ENCODE results near the gene AACS.

Gene AACS

DNA sequence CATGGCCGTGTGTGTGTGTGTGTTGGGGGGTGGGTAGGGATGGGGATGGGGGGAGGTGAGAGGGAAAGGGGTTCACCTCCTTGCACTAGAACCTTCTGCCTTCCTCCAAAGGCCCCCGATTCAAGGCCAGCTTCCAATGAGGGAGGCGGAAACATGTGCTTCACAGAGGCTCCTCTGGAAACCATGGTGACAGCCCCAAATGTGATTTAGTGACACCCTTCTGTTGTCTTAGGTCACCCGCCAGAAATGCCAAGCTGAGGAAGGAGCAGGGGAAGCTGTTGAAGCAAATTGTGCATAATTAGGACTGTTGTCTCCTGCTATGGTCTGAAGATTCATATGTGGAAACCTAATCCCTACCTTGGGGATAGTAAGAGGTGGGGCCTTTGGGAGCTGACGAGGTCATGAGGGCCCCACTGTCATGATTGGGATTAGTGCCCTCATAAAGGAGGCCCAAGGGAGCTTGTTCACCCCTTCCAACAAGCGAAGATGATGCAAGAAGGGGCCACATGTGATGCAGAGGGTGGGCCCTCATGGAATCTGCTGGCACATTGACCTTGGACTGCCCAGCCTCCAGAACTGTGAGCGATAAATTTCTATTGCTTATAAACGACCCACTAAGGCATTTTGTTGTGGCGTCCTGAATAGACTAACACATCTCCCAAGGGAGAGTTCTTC is 95.2 kb downstream of the AACS start:
- Histone ChIP-seq H3K9me3 (ENCODE audit: control insufficient read depth in 2 of 2, low read length in 2 of 2) (no peaks in the 10 kb centered on the region), H3K27ac (ENCODE audit: low read depth in 2 of 2, low read length in 2 of 2) (no peak overlapping the region), H3K4me3 (ENCODE audit: low read length in 2 of 2) (no peak overlapping the region), H3K9ac (ENCODE audit: low read depth in 1 of 2, low read length in 2 of 2) (no peak overlapping the region), H3K36me3 (ENCODE audit: control insufficient read depth in 2 of 2, insufficient read depth in 2 of 2, low read length in 2 of 2) (no peaks in the 10 kb centered on the region), H3K4me1 (ENCODE audit: control insufficient read depth in 2 of 2, insufficient read depth in 2 of 2, low read length in 2 of 2) (no peaks in the 10 kb centered on the region), H3K27me3 (ENCODE audit: control insufficient read depth in 2 of 2, insufficient read depth in 2 of 2, low read length in 2 of 2) (no peaks in the 10 kb centered on the region)

DNA sequence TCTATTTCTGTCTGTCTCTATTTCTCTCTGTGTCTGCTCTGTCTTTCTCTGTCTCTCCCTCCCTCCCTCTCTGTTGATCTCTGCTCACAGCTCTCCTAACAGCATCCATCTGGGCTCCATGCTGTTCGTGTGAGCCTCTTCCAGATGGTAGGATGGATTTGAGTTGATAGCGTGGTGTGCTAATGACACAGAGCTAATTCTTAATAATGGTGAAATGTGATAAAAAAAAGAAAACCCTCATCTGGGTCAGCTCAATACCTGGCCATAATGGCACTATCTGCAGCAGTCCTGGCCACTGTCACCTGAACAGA is 96.4 kb downstream of the AACS start:
- H3K9ac ChIP-seq (ENCODE audit: low read depth in 1 of 2, low read length in 2 of 2): no peak overlapping the region
- H3K4me3 ChIP-seq (ENCODE audit: low read length in 2 of 2): no peak overlapping the region
- H3K9me3 ChIP-seq (ENCODE audit: control insufficient read depth in 2 of 2, low read length in 2 of 2): no peaks in the 10 kb centered on the region
- no peaks in the 10 kb centered on the region for H3K36me3 ChIP-seq (ENCODE audit: control insufficient read depth in 2 of 2, insufficient read depth in 2 of 2, low read length in 2 of 2)
- H3K27ac ChIP-seq (ENCODE audit: low read depth in 2 of 2, low read length in 2 of 2): no peak overlapping the region
- H3K27me3 ChIP-seq (ENCODE audit: control insufficient read depth in 2 of 2, insufficient read depth in 2 of 2, low read length in 2 of 2): peaks cover 0 to 2% of the 10 kb centered on the region in 2 donors
- H3K4me1 ChIP-seq (ENCODE audit: control insufficient read depth in 2 of 2, insufficient read depth in 2 of 2, low read length in 2 of 2): no peaks in the 10 kb centered on the region

- H3K9me3 ChIP-seq (ENCODE audit: control insufficient read depth in 2 of 2, low read length in 2 of 2): no peaks in the 10 kb centered on the region
- no peaks in the 10 kb centered on the region for H3K4me1 ChIP-seq (ENCODE audit: control insufficient read depth in 2 of 2, insufficient read depth in 2 of 2, low read length in 2 of 2)
- no peak overlapping the region for H3K9ac ChIP-seq (ENCODE audit: low read depth in 1 of 2, low read length in 2 of 2)
- H3K36me3 ChIP-seq (ENCODE audit: control insufficient read depth in 2 of 2, insufficient read depth in 2 of 2, low read length in 2 of 2): no peaks in the 10 kb centered on the region
- H3K27ac ChIP-seq (ENCODE audit: low read depth in 2 of 2, low read length in 2 of 2): no peak overlapping the region
- H3K27me3 ChIP-seq (ENCODE audit: control insufficient read depth in 2 of 2, insufficient read depth in 2 of 2, low read length in 2 of 2): peaks cover 0 to 2% of the 10 kb centered on the region in 2 donors
- no peak overlapping the region for H3K4me3 ChIP-seq (ENCODE audit: low read length in 2 of 2)
Measured at GRCh38 chr12:125162489-125163028, 97.3 kb downstream of the AACS start.

GRCh38 chr12:125163148-125163547 is 97.9 kb downstream of the AACS start:
- Histone ChIP-seq H3K27me3 (ENCODE audit: control insufficient read depth in 2 of 2, insufficient read depth in 2 of 2, low read length in 2 of 2) (peaks cover 0 to 4% of the 10 kb centered on the region in 2 donors), H3K36me3 (ENCODE audit: control insufficient read depth in 2 of 2, insufficient read depth in 2 of 2, low read length in 2 of 2) (no peaks in the 10 kb centered on the region), H3K4me1 (ENCODE audit: control insufficient read depth in 2 of 2, insufficient read depth in 2 of 2, low read length in 2 of 2) (no peaks in the 10 kb centered on the region), H3K27ac (ENCODE audit: low read depth in 2 of 2, low read length in 2 of 2) (no peak overlapping the region), H3K4me3 (ENCODE audit: low read length in 2 of 2) (no peak overlapping the region), H3K9ac (ENCODE audit: low read depth in 1 of 2, low read length in 2 of 2) (no peak overlapping the region), H3K9me3 (ENCODE audit: control insufficient read depth in 2 of 2, low read length in 2 of 2) (no peaks in the 10 kb centered on the region)

DNA sequence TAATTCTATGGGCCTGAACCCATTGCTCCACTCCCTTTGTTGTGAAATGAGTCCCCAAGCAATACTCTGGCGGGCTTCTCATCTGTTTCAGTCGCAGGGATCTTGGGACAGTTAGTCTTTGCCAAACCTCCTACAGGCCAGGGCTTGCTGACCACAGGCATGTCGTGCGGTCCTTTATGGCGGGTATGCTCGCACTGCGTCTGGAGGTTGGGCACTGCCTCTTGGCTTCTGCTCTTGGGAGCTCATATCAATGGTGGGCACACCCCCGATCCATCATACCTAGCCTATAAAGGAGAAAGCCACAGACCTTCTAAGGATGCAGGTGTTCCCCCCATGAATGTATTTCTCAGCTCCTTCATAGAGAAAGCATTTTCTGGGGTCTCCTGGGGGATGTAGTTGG is 99.3 kb downstream of the AACS start:
- H3K36me3 ChIP-seq (ENCODE audit: control insufficient read depth in 2 of 2, insufficient read depth in 2 of 2, low read length in 2 of 2): no peaks in the 10 kb centered on the region
- H3K4me1 ChIP-seq (ENCODE audit: control insufficient read depth in 2 of 2, insufficient read depth in 2 of 2, low read length in 2 of 2): no peaks in the 10 kb centered on the region
- H3K9me3 ChIP-seq (ENCODE audit: control insufficient read depth in 2 of 2, low read length in 2 of 2): peaks cover 0 to 2% of the 10 kb centered on the region in 2 donors
- no peak overlapping the region for H3K4me3 ChIP-seq (ENCODE audit: low read length in 2 of 2)
- no peak overlapping the region for H3K9ac ChIP-seq (ENCODE audit: low read depth in 1 of 2, low read length in 2 of 2)
- peaks cover 0 to 4% of the 10 kb centered on the region in 2 donors for H3K27me3 ChIP-seq (ENCODE audit: control insufficient read depth in 2 of 2, insufficient read depth in 2 of 2, low read length in 2 of 2)
- no peak overlapping the region for H3K27ac ChIP-seq (ENCODE audit: low read depth in 2 of 2, low read length in 2 of 2)

DNA sequence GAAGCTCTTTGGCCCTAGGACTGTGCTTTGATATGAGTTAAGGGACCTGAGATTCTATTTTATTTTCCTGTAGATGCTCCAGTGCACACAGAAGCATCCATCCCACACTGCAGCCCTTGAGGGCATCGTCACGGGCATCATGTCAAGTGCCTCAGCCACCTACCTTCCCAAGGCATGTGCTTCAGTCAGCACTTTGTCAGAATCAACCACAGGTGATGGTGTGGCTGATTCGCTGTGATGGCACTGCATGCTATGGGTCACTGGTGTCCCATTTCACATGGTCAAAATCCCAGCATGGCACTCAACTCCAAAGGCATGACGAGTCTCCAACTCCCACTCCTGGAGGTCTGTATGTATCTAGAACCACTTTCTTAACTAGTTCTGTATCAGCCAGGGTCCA is 100.8 kb downstream of the AACS start:
- peaks cover 0 to 2% of the 10 kb centered on the region in 2 donors for H3K9me3 ChIP-seq (ENCODE audit: control insufficient read depth in 2 of 2, low read length in 2 of 2)
- no peak overlapping the region for H3K9ac ChIP-seq (ENCODE audit: low read depth in 1 of 2, low read length in 2 of 2)
- H3K27me3 ChIP-seq (ENCODE audit: control insufficient read depth in 2 of 2, insufficient read depth in 2 of 2, low read length in 2 of 2): peaks cover 0 to 4% of the 10 kb centered on the region in 2 donors
- H3K4me1 ChIP-seq (ENCODE audit: control insufficient read depth in 2 of 2, insufficient read depth in 2 of 2, low read length in 2 of 2): no peaks in the 10 kb centered on the region
- no peaks in the 10 kb centered on the region for H3K36me3 ChIP-seq (ENCODE audit: control insufficient read depth in 2 of 2, insufficient read depth in 2 of 2, low read length in 2 of 2)
- no peak overlapping the region for H3K4me3 ChIP-seq (ENCODE audit: low read length in 2 of 2)
- H3K27ac ChIP-seq (ENCODE audit: low read depth in 2 of 2, low read length in 2 of 2): no peak overlapping the region

- no peak overlapping the region for H3K27ac ChIP-seq (ENCODE audit: low read depth in 2 of 2, low read length in 2 of 2)
- H3K4me3 ChIP-seq (ENCODE audit: low read length in 2 of 2): no peak overlapping the region
- no peaks in the 10 kb centered on the region for H3K36me3 ChIP-seq (ENCODE audit: control insufficient read depth in 2 of 2, insufficient read depth in 2 of 2, low read length in 2 of 2)
- H3K9me3 ChIP-seq (ENCODE audit: control insufficient read depth in 2 of 2, low read length in 2 of 2): peaks cover 0 to 2% of the 10 kb centered on the region in 2 donors
- H3K9ac ChIP-seq (ENCODE audit: low read depth in 1 of 2, low read length in 2 of 2): no peak overlapping the region
- peaks cover 0 to 4% of the 10 kb centered on the region in 2 donors for H3K27me3 ChIP-seq (ENCODE audit: control insufficient read depth in 2 of 2, insufficient read depth in 2 of 2, low read length in 2 of 2)
- no peaks in the 10 kb centered on the region for H3K4me1 ChIP-seq (ENCODE audit: control insufficient read depth in 2 of 2, insufficient read depth in 2 of 2, low read length in 2 of 2)
Measured at GRCh38 chr12:125167658-125168057, 102.4 kb downstream of the AACS start.

- H3K4me1 ChIP-seq (ENCODE audit: control insufficient read depth in 2 of 2, insufficient read depth in 2 of 2, low read length in 2 of 2): no peaks in the 10 kb centered on the region
- H3K4me3 ChIP-seq (ENCODE audit: low read length in 2 of 2): no peak overlapping the region
- H3K27ac ChIP-seq (ENCODE audit: low read depth in 2 of 2, low read length in 2 of 2): no peak overlapping the region
- no peak overlapping the region for H3K9ac ChIP-seq (ENCODE audit: low read depth in 1 of 2, low read length in 2 of 2)
- H3K36me3 ChIP-seq (ENCODE audit: control insufficient read depth in 2 of 2, insufficient read depth in 2 of 2, low read length in 2 of 2): no peaks in the 10 kb centered on the region
- peaks cover 3 to 4% of the 10 kb centered on the region in 2 donors for H3K27me3 ChIP-seq (ENCODE audit: control insufficient read depth in 2 of 2, insufficient read depth in 2 of 2, low read length in 2 of 2)
- peaks cover 0 to 2% of the 10 kb centered on the region in 2 donors for H3K9me3 ChIP-seq (ENCODE audit: control insufficient read depth in 2 of 2, low read length in 2 of 2)
Measured at GRCh38 chr12:125169451-125169850, 104.2 kb downstream of the AACS start.

- Histone ChIP-seq H3K36me3 (ENCODE audit: control insufficient read depth in 2 of 2, insufficient read depth in 2 of 2, low read length in 2 of 2) (no peaks in the 10 kb centered on the region), H3K4me3 (ENCODE audit: low read length in 2 of 2) (no peak overlapping the region), H3K9ac (ENCODE audit: low read depth in 1 of 2, low read length in 2 of 2) (no peak overlapping the region), H3K9me3 (ENCODE audit: control insufficient read depth in 2 of 2, low read length in 2 of 2) (peaks cover 0 to 2% of the 10 kb centered on the region in 2 donors), H3K27me3 (ENCODE audit: control insufficient read depth in 2 of 2, insufficient read depth in 2 of 2, low read length in 2 of 2) (peaks cover 3 to 4% of the 10 kb centered on the region in 2 donors), H3K4me1 (ENCODE audit: control insufficient read depth in 2 of 2, insufficient read depth in 2 of 2, low read length in 2 of 2) (no peaks in the 10 kb centered on the region), H3K27ac (ENCODE audit: low read depth in 2 of 2, low read length in 2 of 2) (no peak overlapping the region)
Measured at GRCh38 chr12:125169870-125170269, 104.6 kb downstream of the AACS start.

DNA sequence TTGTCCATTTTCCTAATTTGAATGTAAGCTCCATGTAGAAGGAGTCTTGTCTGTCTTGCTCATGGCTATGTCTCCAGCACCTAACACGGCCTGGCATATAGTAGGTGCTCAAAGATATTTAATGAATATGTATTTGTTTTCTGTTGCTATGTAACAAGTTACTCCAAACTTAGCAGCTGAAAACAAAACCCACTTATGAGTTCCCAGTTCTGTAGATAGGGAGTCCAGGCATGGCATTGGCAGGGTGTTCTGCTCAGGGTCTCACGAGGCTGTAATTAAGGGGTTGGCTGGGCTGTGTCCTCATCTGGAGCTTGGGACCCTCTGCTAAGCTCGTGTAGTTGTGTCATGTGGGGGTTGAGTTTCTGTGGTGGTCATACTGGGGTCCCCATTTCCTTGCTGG is 106.0 kb downstream of the AACS start:
- Histone ChIP-seq H3K9me3 (ENCODE audit: control insufficient read depth in 2 of 2, low read length in 2 of 2) (peaks cover 0 to 2% of the 10 kb centered on the region in 2 donors), H3K27ac (ENCODE audit: low read depth in 2 of 2, low read length in 2 of 2) (no peak overlapping the region), H3K9ac (ENCODE audit: low read depth in 1 of 2, low read length in 2 of 2) (no peak overlapping the region), H3K27me3 (ENCODE audit: control insufficient read depth in 2 of 2, insufficient read depth in 2 of 2, low read length in 2 of 2) (peaks cover 3% of the 10 kb centered on the region in 2 donors), H3K36me3 (ENCODE audit: control insufficient read depth in 2 of 2, insufficient read depth in 2 of 2, low read length in 2 of 2) (no peaks in the 10 kb centered on the region), H3K4me1 (ENCODE audit: control insufficient read depth in 2 of 2, insufficient read depth in 2 of 2, low read length in 2 of 2) (no peaks in the 10 kb centered on the region), H3K4me3 (ENCODE audit: low read length in 2 of 2) (no peak overlapping the region)

Measured in mucosa of rectum (tissue), 2 donors.